Subcutaneous adipose tissue (tissue), 4 donors: Measurements from ENCODE around the gene SLC23A3. TPM values are rescaled to one million over a fixed set of nuclear protein-coding genes. Genes with fewer than 3 reads are reported as not detected.

Experiments used
- total RNA-seq, 4 donors: library from RNA; depleted of rRNA; stranded (reverse); fragments of >200 nt; gene quantifications; one replicate each; pipeline ENCODE4 v1.1.0, GENCODE V29; 2016
- TF ChIP-seq, protein P1 (sequence below): fragments of 450-650 bp; IDR thresholded peaks from one replicate; pipeline ENCODE4 v1.5.1; 2016; ENCODE audit warnings: low read depth, mild to moderate bottlenecking, control low read depth, antibody characterized with exemption, moderate library complexity

SLC23A3 gene
- total RNA-seq, 4 donors from 2014 or later = 0.38 to 0.82 (median 0.67) TPM

DNA sequence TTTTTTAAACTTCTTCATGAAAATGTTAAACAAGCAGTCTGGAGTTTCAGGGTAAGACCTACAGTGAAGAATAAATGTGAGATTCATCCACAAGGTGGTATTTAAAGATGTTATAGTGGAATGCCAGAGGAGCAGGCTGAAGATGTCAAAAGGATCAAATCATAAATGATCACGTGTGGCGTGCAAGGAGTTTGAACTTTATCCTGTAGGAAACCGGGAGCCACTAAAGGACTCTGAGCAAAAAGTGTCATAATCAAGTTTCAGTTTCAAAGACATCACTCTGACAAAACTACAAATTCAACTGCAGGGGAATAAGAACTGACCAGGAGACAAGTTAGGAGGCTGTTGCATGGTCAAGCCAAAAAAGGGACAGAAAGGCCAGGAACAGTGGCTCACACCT lies 29.1 kb downstream of the SLC23A3 start:
- TF ChIP-seq, protein P1, sequence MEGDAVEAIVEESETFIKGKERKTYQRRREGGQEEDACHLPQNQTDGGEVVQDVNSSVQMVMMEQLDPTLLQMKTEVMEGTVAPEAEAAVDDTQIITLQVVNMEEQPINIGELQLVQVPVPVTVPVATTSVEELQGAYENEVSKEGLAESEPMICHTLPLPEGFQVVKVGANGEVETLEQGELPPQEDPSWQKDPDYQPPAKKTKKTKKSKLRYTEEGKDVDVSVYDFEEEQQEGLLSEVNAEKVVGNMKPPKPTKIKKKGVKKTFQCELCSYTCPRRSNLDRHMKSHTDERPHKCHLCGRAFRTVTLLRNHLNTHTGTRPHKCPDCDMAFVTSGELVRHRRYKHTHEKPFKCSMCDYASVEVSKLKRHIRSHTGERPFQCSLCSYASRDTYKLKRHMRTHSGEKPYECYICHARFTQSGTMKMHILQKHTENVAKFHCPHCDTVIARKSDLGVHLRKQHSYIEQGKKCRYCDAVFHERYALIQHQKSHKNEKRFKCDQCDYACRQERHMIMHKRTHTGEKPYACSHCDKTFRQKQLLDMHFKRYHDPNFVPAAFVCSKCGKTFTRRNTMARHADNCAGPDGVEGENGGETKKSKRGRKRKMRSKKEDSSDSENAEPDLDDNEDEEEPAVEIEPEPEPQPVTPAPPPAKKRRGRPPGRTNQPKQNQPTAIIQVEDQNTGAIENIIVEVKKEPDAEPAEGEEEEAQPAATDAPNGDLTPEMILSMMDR = no peak

DNA sequence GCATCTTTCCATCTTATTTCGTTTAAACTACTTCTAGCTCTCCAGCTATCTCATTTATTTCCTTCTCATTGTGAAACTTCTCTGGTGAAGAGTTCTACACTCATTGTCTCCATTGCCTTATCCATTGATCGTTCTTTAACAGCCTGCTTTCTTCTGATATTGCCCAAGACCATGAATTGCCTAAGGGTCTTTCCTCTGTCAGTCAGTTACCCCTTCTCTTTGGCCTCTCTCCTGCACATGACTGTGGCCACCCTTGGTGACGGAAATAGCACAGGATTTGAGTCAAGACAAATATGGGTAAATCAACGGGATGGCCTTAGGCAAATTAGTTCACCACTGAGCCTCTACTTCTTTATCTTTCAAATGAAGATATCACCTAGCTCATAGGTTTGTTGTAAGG lies 35.9 kb downstream of the SLC23A3 start:
- TF ChIP-seq, protein P1 = no peak

DNA sequence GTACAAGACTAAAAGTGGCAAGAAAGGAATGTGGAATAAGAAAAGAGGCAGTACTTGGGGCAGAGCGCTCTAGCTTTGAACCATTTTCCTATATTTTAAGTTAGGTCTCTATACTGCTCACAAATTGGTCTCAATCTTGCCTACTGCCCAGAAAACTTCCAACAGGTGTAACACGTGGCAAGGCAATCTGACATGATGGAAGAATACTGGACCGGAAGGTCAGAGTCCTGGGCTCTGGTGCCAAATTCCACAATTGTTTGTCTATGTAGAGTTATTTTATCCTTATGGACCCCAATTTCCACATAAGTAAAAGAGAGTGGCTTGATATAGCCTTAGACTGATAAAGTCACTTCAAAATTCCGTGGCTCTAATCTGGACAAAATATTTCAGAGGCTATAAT lies 38.1 kb downstream of the SLC23A3 start:
- TF ChIP-seq, protein P1 = no peak

DNA sequence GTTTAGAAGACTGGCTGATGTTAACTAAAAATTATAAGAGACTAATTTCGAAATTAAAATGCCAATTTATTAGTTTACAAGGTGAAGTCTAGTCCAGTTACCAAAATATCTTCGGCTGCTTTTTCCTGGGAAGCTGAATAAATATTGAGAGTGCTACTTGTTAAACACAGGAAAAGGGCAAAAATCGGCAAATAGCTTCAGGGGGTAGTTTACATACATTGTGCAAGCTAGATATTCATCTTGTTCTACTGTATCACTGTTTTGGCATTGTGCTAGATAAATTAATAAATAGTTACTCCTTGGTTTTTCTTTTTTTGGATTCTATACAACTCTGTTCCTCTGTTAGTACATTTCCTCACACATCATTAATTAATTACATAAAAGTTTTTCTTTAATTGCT lies 38.5 kb downstream of the SLC23A3 start:
- TF ChIP-seq, protein P1 = no peak

DNA sequence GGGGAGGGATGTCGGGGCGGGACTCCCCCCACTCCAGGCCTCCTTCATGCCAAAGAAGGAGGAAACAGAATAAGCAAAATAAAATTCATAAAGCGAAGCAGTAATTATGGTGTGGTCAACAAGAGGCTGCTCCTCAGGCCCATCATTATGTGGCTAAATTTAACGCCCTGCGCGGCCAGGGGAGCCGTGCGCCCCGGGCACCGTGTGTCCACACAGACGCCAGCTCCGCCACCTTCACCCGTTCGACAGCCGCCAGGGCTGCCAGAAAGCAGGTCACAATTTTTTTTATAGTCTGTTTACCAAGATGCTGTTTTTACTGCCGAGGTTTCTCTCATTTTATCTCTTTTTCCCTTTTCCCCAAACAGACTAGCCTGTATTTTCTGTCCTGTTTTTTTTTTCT lies 40.2 kb downstream of the SLC23A3 start:
- TF ChIP-seq, protein P1 = no peak

DNA sequence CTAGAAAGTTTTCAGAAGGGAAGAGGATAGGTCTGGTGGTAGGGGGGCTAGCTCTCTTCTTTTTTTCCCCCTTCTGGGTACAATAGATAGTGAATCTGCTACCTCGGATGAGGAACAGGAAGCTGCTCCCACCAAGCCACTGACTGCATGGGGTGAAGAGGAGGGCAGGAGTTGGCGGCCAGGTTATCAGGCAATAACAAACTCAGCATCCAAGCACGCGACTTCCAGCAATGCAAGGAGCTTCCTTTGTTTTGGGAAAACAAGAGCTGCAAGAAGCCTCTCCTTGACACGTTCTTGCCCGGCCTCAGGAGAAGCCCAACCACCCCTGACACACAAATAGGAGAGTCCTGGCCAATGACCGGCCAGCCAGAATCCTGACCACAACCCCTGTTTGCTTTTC lies 41.4 kb downstream of the SLC23A3 start:
- TF ChIP-seq, protein P1 = no peak

DNA sequence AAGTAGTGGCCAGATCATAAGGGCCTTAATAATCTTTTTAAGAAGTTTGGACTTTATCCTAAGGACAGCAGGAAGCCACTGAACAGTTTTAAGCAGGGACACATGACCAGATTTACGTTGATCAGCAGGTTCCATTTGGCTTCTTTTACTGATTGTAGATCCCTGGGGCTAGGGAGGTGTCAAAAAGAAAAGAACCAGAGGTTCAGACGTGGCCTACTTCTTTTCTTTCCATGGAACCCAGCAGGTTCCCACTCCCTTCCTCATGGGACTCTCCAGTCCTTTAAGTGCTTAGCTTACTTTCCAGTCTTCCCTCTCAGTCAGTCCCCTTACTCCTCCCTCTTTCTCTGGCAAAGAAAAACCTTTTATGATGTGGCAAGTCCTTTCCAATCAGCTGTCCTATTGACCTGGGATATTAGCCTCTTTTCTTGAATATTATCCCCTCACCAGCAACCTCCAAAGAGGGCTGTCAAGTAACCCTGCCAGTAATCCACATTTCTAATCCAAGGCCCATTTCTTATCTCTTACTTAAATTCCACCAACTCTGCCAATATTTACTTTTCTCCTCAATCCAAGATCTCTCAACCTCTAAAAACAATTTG lies 42.7 kb downstream of the SLC23A3 start:
- TF ChIP-seq, protein P1 = no peak
